ENCODE results near the gene IL31RA. TPM values are rescaled to one million over a fixed set of nuclear protein-coding genes. Genes with fewer than 3 reads are reported as not detected.

Gene IL31RA
- total RNA-seq, 1 experiment from 2014 or later = 0.24 TPM

GRCh38 chr5:55916986-55917385 lies 65.8 kb downstream of the IL31RA start:
- no peak overlapping the region for H3K4me3 ChIP-seq (ENCODE audit: low read depth, low read length, poor library complexity, severe bottlenecking)
- ChIA-PET CTCF (no interaction called here), POLR2A (ENCODE audit: low non-redundant PET) (interaction anchor here (0.6 kb wide), 1 partner anchor 10 kb away, joined by 3 read pairs; no protein-coding TSS in a partner anchor)
- H3K36me3 ChIP-seq (ENCODE audit: insufficient read depth, low read length, poor library complexity, severe bottlenecking) = no peaks in the 10 kb centered on the region
- no TSS peak for BruUV-seq (replicated peaks)
- H3K27ac ChIP-seq (ENCODE audit: low read depth, low read length, poor library complexity, severe bottlenecking) = no peak overlapping the region
- no peak for TF ChIP-seq CTCF (conservative IDR thresholded peaks at IDR 0.05; ENCODE audit: low read depth, low read length)
- TF ChIP-seq EZH2 (IDR thresholded peaks at IDR 0.05; ENCODE audit: borderline replicate concordance, low read depth, low read length, poor library complexity, severe bottlenecking) = no peak
- DNase-seq (ENCODE audit: low spot score) = no peak
- no peaks in the 10 kb centered on the region for H3K9me3 ChIP-seq (ENCODE audit: low read depth, low read length, poor library complexity, severe bottlenecking)
- no peaks in the 10 kb centered on the region for H3K4me1 ChIP-seq (ENCODE audit: insufficient read depth, low read length, poor library complexity, severe bottlenecking)
- no peaks in the 10 kb centered on the region for H3K27me3 ChIP-seq (replicated peaks; ENCODE audit: insufficient read depth, low read depth, low read length, poor library complexity)
- intact Hi-C loops (cut with micrococcal nuclease; ENCODE audit: unreplicated experiment) = no loop called here

GRCh38 chr5:55917402-55918086 lies 66.4 kb downstream of the IL31RA start:
- CTCF ChIA-PET = no interaction called here
- intact Hi-C loops (cut with micrococcal nuclease; ENCODE audit: unreplicated experiment) = no loop called here

GRCh38 chr5:55918087-55919035 lies 67.2 kb downstream of the IL31RA start:
- no peak for DNase-seq (ENCODE audit: low spot score)
- Histone ChIP-seq H3K36me3 (ENCODE audit: insufficient read depth, low read length, poor library complexity, severe bottlenecking) (no peaks in the 10 kb centered on the region), H3K9me3 (ENCODE audit: low read depth, low read length, poor library complexity, severe bottlenecking) (no peaks in the 10 kb centered on the region), H3K4me1 (ENCODE audit: insufficient read depth, low read length, poor library complexity, severe bottlenecking) (no peaks in the 10 kb centered on the region), H3K4me3 (ENCODE audit: low read depth, low read length, poor library complexity, severe bottlenecking) (no peak overlapping the region), H3K27me3 (replicated peaks; ENCODE audit: insufficient read depth, low read depth, low read length, poor library complexity) (no peaks in the 10 kb centered on the region), H3K27ac (ENCODE audit: low read depth, low read length, poor library complexity, severe bottlenecking) (no peak overlapping the region)
- BruUV-seq (replicated peaks) = no TSS peak
- ChIA-PET CTCF (no interaction called here), POLR2A (ENCODE audit: low non-redundant PET) (no interaction called here)
- no peak for TF ChIP-seq CTCF (conservative IDR thresholded peaks at IDR 0.05; ENCODE audit: low read depth, low read length)
- no peak for TF ChIP-seq EZH2 (IDR thresholded peaks at IDR 0.05; ENCODE audit: borderline replicate concordance, low read depth, low read length, poor library complexity, severe bottlenecking)
- intact Hi-C loops (cut with micrococcal nuclease; ENCODE audit: unreplicated experiment) = no loop called here

More at GRCh38 chr5:55917402-55918086, 66.4 kb downstream of the IL31RA start:
- Histone ChIP-seq H3K27ac (ENCODE audit: low read depth, low read length, poor library complexity, severe bottlenecking) (no peak overlapping the region), H3K27me3 (replicated peaks; ENCODE audit: insufficient read depth, low read depth, low read length, poor library complexity) (no peaks in the 10 kb centered on the region), H3K36me3 (ENCODE audit: insufficient read depth, low read length, poor library complexity, severe bottlenecking) (no peaks in the 10 kb centered on the region), H3K4me1 (ENCODE audit: insufficient read depth, low read length, poor library complexity, severe bottlenecking) (no peaks in the 10 kb centered on the region), H3K9me3 (ENCODE audit: low read depth, low read length, poor library complexity, severe bottlenecking) (no peaks in the 10 kb centered on the region), H3K4me3 (ENCODE audit: low read depth, low read length, poor library complexity, severe bottlenecking) (no peak overlapping the region)
- POLR2A ChIA-PET (ENCODE audit: low non-redundant PET) = no interaction called here
- BruUV-seq (replicated peaks) = no TSS peak
- TF ChIP-seq EZH2 (IDR thresholded peaks at IDR 0.05; ENCODE audit: borderline replicate concordance, low read depth, low read length, poor library complexity, severe bottlenecking) (no peak), CTCF (conservative IDR thresholded peaks at IDR 0.05; ENCODE audit: low read depth, low read length) (no peak)
- DNase-seq (ENCODE audit: low spot score) = no peak
